ENCODE results near the gene MTX1.

DNA sequence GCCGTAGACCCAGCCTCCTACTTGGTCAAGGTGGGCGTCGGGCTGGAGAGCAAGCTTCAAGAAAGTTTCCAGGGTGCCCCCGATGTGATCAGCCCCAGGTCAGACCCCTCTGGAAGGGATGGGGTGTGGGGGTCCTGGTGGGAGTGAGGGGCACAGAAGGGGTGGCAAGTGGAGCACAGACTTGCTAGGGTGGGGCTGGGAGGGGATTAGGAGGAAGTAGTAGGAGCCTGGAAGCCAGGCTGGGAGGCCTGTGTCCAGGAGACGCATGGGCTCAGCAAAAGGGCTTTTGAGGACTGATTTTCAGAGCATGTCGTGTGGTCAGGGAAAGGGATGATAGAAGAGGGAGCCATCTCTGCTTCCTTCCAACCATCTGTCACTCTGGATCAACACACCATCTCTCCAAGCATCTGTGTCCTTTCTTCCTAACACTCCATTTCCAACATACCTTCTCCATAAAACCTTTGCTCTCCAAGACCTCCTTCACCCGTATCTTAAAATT, 26.4 kb upstream of the MTX1 start:
- TF ChIP-seq, protein P1, sequence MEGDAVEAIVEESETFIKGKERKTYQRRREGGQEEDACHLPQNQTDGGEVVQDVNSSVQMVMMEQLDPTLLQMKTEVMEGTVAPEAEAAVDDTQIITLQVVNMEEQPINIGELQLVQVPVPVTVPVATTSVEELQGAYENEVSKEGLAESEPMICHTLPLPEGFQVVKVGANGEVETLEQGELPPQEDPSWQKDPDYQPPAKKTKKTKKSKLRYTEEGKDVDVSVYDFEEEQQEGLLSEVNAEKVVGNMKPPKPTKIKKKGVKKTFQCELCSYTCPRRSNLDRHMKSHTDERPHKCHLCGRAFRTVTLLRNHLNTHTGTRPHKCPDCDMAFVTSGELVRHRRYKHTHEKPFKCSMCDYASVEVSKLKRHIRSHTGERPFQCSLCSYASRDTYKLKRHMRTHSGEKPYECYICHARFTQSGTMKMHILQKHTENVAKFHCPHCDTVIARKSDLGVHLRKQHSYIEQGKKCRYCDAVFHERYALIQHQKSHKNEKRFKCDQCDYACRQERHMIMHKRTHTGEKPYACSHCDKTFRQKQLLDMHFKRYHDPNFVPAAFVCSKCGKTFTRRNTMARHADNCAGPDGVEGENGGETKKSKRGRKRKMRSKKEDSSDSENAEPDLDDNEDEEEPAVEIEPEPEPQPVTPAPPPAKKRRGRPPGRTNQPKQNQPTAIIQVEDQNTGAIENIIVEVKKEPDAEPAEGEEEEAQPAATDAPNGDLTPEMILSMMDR (IDR thresholded peaks at IDR 0.05): no peak
- TF ChIP-seq POLR2A (IDR thresholded peaks at IDR 0.05) (no peak), POLR2AphosphoS5 (IDR thresholded peaks at IDR 0.05) (no peak)

Data from upper lobe of left lung (tissue), 4 donors.